Activated CD8-positive, alpha-beta memory T cell treated with anti-CD3 and anti-CD28 coated beads, Interleukin-2, amount 50 U/mL, for 48 hours (primary cell): ENCODE measurements around the gene FBXO41.

ENCODE experiments used
- DNase-seq: peaks from one replicate; pipeline ENCODE4 v3.0.0-alpha.2; 2020

The FBXO41 gene

DNA sequence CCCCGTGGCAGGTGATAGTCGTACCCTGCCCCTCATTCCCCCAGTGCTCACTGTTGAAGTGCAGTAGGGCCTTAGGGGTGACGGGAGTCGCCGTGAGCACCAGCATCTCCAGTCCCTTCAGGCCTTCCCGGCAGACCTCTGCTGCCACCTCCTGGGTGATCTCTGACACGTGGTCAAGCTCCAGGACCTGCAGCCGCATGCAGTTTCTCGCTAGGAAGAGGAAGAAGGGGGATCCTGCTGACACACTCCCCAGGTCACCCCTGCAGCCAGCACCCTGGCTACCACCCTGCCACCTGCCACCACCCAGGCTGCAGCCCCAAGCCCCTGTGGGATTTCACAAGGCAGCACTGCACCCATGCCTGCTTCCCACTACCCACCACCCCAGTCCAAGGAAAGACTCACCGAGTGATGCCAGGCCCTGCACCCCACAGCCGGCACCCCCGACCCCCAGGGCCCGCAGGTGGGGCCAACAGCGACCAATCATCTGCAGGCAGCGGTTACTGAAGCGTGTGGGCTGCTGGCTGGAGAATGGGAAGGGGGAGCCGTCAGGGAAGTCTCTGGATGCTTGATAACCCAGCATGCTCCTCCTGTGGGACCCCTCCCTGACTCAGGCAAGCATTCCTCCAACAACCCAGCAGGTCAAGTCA, 23.8 kb downstream of the FBXO41 start:
- DNase-seq, result no peak

DNA sequence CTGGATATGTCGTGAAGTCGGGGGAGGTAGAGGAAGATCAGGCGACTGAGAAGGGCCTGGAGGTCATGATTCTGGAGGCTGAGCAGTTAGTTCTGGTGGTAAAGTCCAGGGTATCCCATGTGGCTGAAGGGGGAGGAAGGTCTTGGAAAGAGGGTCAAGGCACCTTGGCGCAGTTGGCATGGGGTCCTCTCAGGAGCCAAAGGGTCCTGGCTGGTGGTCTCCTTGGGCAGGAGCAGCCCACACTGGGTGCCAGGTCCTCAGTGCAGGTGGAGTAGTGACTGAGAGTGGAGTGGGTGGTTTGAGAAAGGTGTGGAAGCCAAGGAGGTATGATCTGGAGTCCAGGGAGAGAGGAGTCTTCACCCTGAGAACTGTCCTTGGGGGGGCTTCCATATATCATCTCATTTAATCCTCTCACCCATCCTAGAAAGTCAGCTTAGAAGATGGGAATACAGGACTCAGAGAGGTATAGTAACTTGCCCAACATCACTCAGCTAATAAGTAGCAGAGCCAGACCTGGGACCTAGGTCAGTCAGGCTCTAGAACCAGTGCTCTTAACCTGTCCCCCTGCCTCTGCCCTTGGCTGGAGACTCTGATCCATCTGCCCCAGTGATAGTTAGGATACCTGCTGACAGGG, 24.5 kb downstream of the FBXO41 start:
- no peak for DNase-seq

DNA sequence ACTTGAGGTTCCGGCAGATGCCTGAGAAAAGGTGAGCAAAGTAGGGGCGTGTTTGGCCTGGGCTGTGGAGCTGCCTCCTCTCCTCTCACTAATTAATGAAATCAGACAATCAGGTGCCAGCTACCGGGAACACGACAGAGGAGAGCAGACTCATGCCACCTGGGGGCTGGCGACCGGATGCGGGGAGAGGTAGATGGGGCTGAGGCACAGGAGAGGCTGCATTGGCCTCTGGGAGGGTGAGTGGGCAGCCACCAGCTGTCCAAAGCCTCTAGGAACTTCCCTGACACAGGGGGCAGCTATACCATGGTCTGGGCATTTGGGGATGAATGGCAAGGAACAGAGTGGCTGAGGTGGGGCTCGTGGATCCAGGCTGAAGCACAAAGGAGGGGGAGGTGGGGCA, 25.0 kb downstream of the FBXO41 start:
- no peak for DNase-seq

DNA sequence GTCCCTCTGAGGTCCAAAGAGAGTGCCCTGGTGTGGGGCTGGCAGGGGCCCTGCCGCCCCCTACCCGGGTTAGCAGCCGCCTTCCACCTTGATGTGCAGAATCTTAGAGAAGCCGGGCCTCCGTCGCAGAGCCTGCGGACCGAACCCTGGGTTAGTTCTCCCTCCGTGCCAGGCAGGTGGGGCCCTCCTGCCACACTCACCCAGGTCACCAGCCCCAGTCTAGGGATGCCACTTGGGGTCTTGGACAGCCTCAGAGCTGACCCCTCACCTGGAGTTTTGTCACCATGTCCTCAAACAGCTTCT, 25.4 kb downstream of the FBXO41 start:
- no peak for DNase-seq

DNA sequence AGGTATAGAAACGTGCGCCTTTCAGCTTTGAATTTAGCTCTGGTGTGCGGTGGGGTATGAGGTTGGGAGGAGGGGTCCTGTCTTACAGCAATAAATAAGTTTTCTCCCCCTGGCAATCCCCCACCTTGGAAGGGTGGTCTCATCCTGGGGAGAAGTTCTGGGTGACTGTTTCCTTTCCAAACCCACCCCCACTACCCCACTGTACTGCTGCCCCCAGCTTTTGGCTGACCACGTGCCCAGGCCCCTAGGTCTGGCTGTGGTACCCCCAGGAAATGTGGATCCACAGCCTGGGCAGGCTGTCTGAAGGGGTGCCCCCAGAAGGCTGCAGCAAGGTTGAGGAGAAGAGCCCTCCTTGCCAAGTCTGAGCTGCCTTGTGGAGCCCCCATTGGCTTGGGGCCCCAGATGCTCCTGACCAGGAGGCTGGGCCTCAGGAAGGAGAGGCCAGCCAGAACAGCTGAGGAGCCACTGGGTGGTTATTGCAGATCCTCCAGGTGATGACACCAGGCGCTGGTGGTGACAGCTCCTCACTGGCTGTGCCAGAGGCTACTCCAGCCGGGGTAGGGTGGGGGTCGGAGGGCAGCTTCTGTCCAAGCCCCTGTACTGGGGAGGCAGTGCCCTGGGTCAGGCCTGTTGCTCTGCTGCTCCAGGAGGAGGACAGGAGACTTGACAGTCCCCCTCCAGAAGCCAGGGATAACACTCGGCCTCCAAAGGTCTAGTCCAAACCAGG, 25.9 kb downstream of the FBXO41 start:
- DNase-seq, result no peak

DNA sequence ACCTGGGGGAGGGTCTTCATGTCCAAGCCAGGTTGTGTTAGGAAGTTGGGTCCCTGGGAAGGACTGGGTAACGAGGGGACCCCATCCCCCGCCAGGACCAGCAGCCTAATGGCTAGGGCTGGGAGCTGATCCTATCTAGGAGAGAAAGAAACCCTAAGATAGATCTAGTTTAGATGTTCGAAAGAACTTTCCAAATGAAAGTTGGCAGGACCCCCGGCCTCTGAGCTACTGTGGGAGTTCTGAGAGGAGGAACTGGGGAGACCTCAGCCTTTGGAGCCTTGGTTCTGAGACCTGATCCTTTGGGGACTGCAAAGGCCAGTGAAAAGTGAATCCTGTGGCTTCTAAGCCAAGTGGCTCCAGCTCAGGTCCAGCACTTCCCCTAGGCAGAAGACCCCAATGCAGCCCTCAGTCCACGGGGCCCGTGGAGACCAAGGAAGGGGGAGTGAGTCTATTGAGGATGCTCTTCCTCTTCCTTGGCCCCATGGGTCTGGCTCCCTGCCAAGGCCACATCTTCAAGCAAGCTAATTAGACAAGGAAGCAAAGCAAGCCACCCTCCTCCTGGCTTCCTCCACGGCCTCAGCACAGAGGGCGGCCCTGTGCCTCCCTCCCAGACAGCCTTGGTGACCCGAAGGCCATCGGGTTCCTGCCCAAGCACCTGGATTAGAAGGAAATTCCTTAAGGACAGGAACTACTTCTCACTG, 26.7 kb downstream of the FBXO41 start:
- no peak for DNase-seq

DNA sequence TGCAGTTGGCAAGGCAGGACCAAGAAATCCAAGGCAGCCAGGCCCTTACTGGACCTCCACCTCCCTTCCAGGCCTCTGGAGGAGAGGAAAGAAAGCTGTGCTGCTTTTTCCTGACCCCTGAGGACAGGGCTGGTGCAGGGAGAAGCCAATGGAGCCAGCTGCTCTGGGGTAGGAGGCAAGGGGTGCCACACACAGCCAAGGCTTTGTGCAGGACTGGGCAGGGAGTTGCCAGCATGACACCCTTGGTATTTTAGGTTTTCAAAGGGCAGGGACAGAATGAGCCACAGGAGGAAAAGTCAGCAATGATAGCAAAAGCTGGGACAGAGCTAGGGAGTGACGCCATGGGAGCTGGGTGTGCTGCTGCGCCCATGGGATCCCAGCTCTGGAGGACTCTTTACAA, 27.3 kb downstream of the FBXO41 start:
- no peak for DNase-seq

DNA sequence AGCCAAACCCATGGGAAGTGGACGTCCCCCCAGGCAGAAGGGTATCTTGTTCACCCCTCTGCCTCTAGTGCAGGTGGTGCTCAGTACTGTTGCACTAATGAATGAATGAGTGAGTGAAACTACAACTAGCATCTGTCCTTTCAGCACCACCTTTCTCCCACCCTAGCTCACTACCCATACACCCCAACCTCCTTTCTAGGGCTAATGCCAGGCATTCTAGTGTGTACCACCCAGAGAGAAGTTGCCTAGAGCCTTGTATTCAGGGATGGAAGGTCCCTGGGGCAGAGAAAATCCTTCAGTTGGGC, 27.7 kb downstream of the FBXO41 start:
- no peak for DNase-seq

DNA sequence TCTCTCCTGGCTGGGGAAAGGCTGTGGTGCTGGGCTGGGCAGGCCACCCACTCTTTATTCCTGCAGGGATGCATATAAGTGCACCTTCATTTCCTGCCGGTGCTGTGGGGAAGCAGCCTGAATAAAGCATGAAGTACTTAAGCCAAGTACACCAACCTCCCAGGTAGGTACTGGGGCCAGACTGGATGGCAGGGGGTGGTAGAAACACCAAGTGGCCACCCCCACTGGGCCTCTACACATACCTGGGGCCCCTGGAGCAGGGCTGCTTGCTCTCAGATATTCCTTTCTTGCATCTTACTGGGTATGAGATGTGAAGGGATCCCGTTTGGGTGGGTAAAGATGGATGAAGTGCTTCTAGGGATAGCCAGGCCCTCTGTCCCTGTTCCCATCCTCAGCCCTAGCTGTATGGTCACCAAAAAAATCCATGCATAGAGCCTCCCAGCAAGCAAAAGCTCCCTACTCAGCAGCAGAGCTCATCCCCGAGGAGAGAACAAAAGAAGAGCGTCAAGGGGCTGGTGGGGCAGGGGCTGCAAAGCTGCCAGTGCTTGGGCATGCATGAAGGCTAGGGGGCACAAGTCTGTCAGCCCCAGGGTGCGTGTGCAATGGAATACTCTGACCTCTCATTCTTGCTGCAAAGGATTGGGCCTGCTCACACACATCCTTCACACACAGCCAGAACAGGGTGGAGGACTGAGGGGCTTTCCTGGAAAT, 28.2 kb downstream of the FBXO41 start:
- no peak for DNase-seq

DNA sequence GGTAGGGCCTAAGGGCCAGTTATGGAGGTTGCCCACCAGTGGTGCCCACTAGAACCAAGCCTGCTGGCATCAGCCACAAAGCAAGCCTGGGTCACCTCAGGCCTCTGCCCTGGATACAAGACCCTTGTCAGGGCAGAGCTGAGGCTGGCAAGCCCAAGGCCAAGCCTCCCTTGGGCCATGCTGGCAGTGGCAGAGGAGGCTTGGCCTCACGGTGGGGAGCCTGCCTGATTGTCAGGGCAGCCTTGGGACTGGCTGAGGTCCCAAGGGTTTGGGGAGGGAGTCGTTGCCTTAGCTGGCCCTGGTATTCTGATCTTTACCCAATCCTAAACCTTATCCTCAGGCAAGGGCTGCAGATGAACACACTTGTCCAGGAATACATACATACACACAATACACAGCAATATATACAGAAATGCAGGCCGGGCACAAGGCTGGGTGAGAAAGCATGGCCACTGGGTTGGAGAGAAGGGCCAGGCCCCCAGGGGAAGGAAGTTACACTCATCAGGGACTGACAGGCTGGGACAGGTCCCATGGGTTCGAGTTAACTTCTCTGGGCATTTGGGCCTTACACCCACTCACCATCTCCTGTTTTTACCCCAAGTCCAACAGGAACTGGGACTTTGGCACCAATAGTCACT, 29.2 kb downstream of the FBXO41 start:
- DNase-seq, result no peak

DNA sequence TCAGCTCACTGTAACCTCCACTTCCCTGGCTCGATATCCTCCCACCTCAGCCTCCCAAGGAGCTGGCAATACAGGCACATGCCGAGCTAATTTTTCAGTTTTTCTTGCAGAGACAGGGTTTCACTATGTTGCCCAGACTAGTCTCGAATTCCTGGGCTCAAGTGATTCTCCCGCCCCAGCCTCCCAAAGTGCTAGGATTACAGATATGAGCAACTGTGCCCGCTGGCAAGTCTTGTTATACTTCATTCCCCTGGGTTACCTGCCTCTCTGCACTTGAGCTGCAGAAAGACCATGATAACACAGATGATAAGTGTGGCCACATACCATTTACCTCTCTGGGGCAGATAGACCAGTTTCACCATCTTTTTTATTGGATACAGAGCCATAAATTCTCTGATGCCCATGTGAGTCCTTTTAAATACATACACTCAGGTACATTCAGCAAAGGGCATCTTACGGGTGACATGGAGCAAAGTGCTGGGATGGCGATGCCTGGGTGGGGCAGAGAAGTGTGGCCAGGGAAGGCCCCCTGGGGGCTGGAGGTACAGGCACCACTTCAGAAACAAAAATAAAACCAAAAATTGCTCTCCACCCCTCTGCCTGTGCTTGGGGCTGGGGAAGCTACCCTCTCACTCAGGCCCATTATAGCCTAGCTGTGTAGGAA, 29.8 kb downstream of the FBXO41 start:
- no peak for DNase-seq

DNA sequence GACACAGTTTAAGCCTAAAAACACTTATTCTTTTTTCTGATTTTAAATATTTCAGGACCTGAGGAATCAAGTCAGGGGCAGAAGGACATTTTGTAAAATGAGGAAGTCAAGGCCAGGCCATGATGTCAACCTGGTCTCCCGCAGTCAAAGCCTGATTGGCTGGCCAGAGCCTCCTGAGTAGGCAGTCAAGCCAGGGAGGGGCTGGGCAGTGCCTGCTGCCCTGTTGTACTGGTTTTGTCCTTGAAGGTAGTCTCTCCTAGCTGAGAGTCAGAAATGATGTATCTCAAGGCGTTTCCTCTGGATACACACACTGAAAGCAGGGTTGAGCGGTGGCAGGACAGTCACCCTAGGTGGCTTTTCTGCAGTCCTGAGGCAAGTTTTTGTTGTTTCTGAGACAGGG, 30.4 kb downstream of the FBXO41 start:
- DNase-seq, result no peak

DNA sequence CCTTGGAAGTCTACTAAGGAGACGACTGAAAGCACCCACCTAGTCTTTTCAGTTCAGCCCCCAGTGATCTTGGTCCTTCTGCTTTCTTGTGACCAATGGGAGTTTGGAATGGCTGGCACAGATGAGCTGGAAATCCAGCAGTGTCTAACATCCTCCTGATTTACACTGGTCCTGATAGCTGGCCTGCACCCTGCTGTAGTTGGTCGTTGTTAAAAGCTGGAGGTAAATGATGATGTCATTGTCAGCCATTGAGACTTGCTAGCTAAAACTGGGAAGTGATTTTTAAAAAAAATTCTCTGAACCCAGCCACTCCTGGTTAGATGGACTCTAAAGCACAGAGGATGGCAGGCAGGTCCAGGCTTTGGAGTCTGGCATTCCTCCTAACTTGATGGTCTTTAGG, 30.9 kb downstream of the FBXO41 start:
- no peak for DNase-seq

DNA sequence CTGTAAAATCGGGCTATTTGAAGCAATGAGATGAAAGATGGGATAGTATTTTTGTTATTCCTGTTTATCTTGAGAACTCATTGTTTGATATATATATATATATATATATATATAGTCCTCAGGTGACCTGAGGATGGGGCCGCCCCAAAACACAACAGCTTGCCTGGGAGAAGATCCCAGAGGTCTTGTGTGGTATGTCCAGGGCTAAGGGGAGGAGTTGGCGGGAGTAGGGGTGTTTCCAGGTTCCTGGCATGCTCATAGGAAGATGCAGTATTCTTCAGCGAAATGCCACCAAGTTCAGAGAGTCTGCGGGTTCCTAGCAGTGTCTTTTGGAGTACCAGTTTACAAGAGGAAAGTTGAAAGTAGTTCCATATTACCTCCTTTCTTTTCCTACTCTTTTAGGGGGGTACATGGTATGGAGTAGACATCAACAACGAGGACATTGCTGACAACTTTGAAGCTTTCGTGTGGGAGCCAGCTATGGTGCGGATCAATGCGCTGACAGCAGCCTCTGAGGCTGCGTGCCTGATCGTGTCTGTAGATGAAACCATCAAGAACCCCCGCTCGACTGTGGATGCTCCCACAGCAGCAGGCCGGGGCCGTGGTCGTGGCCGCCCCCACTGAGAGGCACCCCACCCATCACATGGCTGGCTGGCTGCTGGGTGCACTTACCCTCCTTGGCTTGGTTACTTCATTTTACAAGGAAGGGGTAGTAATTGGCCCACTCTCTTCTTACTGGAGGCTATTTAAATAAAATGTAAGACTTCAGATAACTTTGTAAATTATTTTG, 31.8 kb downstream of the FBXO41 start:
- DNase-seq, result no peak

DNA sequence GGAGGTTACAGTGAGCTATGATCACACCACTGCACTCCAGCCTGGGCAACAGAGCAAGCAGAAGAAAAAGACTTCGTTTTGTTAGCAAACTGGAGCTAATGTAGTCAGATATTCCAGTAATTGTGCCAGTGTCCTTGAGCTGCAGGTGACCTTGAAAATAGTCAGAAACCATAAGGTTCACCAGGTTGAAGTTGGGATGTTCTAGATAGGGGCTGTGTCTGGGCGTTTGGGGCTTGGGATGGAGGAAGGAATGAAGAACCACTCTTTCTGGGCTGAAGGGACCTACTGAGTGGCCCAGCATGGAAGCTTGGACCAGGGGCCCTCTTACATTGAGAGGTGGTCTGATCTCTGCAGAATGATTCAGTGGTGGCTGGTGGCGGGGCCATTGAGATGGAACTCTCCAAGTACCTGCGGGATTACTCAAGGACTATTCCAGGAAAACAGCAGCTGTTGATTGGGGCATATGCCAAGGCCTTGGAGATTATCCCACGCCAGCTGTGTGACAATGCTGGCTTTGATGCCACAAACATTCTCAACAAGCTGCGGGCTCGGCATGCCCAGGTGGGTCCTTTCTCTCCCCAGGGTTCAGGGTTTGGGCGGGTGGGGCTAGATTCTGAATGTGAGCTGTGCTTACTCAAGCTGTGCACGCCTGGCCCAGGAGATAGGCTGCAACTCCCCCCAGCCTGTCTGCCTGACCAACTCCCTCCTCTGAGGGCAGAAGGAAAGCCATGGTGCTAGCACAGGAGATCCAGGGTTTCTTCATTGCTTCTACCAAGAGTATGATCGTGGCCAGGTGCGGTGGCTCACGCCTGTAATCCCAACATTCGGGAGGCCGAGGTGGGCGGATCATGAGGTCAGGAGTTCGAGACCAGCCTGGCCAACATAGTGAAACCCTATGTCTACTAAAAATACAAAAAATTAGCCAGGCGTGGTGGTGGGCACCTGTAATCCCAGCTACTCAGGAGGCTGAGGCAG, 33.1 kb downstream of the FBXO41 start:
- DNase-seq, result no peak

DNA sequence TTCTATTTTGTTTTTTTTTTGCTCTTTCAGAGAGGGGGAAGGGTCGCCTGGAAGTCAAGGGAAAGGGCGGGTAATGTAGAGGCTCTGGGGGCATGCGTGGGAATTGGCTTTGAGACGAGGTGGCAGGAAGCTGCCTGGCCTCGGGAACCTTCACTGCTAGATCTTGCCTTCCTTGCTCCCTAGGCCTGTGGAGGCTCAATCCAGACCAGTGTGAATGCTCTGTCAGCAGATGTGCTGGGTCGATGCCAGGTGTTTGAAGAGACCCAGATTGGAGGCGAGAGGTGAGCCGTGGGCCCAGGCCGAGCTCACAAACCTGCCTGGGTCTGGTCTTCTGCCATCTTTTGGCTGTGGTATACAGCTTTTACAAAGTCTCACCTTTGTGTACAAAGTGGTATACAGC, 34.6 kb downstream of the FBXO41 start:
- no peak for DNase-seq

DNA sequence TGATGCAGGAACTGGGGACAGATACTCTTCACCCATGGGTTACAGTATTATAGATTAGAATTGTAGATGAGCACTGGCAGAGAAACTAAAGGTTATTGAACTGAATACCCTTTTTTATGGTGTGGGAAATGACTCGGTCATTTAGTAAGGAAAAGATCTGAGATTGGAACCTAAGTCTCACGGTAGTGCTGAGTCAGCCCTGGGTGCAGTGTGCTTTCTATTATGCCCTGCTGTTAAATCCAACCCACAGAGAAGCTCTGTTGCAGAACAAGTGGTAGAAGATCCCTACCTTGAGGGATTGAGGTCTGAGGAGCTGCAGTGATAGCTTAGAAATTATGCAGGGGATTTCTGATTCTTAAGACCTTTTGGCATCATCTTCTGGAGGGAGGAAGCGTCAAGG, 37.4 kb downstream of the FBXO41 start:
- no peak for DNase-seq

DNA sequence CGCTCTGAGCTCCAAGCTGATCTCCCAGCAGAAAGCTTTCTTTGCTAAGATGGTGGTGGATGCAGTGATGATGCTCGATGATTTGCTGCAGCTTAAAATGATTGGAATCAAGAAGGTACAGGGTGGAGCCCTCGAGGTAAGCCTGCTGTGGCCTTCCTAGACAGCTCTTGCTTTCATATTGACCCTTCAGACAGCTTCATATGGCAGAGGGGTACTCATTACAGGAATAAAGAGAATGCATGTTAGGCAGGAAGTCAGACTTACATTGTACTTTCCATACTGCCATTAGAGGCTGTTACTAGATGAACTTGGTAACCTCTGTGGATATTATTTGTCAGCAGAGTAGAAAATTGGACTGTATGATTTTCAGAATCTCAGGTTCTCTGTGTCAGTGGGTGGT, 39.7 kb downstream of the FBXO41 start:
- DNase-seq, result no peak

DNA sequence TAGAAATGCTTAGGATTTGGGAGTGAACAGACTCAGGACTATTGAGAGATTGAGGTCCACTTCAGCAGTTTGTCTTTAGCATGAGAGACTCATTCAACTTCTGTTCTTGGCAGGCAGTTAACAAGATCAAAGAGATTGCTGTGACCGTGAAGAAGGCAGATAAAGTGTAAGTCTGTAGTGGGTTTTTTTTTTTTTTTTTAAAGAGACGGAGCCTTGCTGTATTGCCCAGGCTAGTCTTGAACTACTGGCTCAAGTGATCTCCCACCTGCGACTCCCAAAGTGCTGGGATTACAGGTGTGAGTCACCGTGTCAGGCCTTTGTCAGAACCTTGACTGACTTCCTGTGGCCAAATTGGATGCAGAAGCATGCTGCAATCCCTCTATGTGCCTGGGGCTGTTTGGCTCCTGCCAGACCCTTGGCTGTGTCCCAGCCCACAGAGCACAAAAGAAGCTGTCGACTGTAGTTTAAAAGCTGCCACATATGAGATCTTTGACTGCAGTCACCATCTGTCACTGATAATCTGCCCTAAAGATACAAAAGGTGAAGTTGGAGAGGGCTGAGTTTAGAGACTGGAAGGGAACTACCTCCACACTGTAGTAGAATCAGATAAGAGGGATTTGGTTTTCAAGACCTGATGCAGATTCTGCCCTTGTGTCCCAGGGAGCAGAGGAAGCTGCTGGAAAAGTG, 40.3 kb downstream of the FBXO41 start:
- no peak for DNase-seq

DNA sequence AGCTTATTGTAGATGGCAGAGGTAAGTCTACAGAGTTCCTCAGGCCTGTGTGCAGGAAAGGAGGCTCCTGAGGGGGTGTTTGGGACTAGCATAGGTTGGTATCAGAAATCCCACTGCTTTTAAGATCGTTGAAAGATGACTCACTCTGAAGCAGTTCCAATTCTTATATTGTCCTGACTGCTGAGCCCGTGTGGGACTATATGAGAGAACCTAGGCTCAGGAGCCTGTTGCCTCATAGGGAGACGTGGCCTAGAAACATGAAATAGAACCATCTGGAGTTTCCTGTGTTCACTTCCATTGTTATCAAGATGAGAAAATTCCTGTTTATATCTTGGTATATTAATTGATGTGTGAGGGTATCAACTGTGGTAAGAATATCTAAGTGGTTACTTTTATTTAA, 44.5 kb downstream of the FBXO41 start:
- DNase-seq, result no peak
